ENCODE measurements around the gene EHD1. TPM values are rescaled to one million over a fixed set of nuclear protein-coding genes. Genes with fewer than 3 reads are reported as not detected.

The EHD1 gene
- total and polyA plus RNA-seq, 7 experiments from 2014 or later, result 102 to 263 (median 141) TPM

GRCh38 chr11:64880240-64881001, 2.0 kb upstream of the EHD1 start:
- DNase-seq, result peak in 3 of 9 donors; percentile 34 to 48 (median 47)
- Histone ChIP-seq H3K4me3 (ENCODE audit: low read length) (peak overlapping the region; percentile 54), H3K4me1 (ENCODE audit: control insufficient read depth in 2 of 2, insufficient read depth in 2 of 2, low read length in 2 of 2) (peaks cover 31 to 34% of the 10 kb centered on the region in 2 donors), H3K9me3 (ENCODE audit: control insufficient read depth in 2 of 3, low read length in 3 of 3) (no peaks in the 10 kb centered on the region), H3K27me3 (ENCODE audit: control insufficient read depth in 2 of 2, insufficient read depth in 2 of 2, low read length in 2 of 2) (no peaks in the 10 kb centered on the region), H3K36me3 (ENCODE audit: control insufficient read depth in 2 of 3, insufficient read depth in 3 of 3, low read length in 3 of 3) (peaks cover 0 to 7% (median 0%) of the 10 kb centered on the region in 3 experiments), H3K27ac (ENCODE audit: low read depth, low read length) (peak overlapping the region; percentile 81)
- H3K4me1 Mint-ChIP-seq, result peaks cover 43 to 58% (median 52%) of the 10 kb centered on the region in 7 donors
- H3K36me3 Mint-ChIP-seq, result peaks cover 0 to 20% (median 11%) of the 10 kb centered on the region in 5 donors
- H3K9me3 Mint-ChIP-seq, result peaks cover 0 to 3% (median 0%) of the 10 kb centered on the region in 11 donors
- no peak for ATAC-seq
- ChIA-PET CTCF (interaction anchor here (0.6 to 30.3 kb wide), 4 partner anchors 13 to 148 kb away, joined by 3 to 945 read pairs (median 4); partner anchors contain the start of gene CDC42BPG), POLR2A (interaction anchor here (1.1 to 26.0 kb wide), 7 partner anchors 8 to 237 kb away, joined by 3 to 1324 read pairs (median 4); partner anchors contain the start of genes CDC42BPG, RASGRP2 and ZNHIT2)
- peak overlapping the region; percentile 88 to 98 (median 94) for H3K27ac Mint-ChIP-seq
- intact Hi-C loops (cut with micrococcal nuclease), result no loop called here
- H3K4me3 Mint-ChIP-seq, result peak overlapping the region; percentile 90 to 99 (median 97)
- H3K27me3 Mint-ChIP-seq, result no peaks in the 10 kb centered on the region

GRCh38 chr11:64879244-64879900, 951 bp upstream of the EHD1 start:
- Mint-ChIP-seq H3K9me3 (peaks cover 0 to 3% (median 0%) of the 10 kb centered on the region in 11 donors), H3K27ac (peak overlapping the region; percentile 88 to 98 (median 94)), H3K36me3 (peaks cover 0 to 25% (median 13%) of the 10 kb centered on the region in 5 donors), H3K4me3 (peak overlapping the region; percentile 90 to 99 (median 97)), H3K27me3 (no peaks in the 10 kb centered on the region), H3K4me1 (peaks cover 46 to 63% (median 56%) of the 10 kb centered on the region in 7 donors)
- Histone ChIP-seq H3K36me3 (ENCODE audit: control insufficient read depth in 2 of 3, insufficient read depth in 3 of 3, low read length in 3 of 3) (peaks cover 0 to 14% (median 5%) of the 10 kb centered on the region in 3 experiments), H3K27ac (ENCODE audit: low read depth, low read length) (peak overlapping the region; percentile 81), H3K4me1 (ENCODE audit: control insufficient read depth in 2 of 2, insufficient read depth in 2 of 2, low read length in 2 of 2) (peaks cover 36 to 41% of the 10 kb centered on the region in 2 donors), H3K4me3 (ENCODE audit: low read length) (peak overlapping the region; percentile 100), H3K9me3 (ENCODE audit: control insufficient read depth in 2 of 3, low read length in 3 of 3) (no peaks in the 10 kb centered on the region), H3K27me3 (ENCODE audit: control insufficient read depth in 2 of 2, insufficient read depth in 2 of 2, low read length in 2 of 2) (no peaks in the 10 kb centered on the region)
- ChIA-PET POLR2A (interaction anchor here (1.0 to 26.0 kb wide), 7 partner anchors 12 to 644 kb away, joined by 3 to 1324 read pairs (median 4); partner anchors contain the start of genes CDC42BPG, PPP2R5B, RASGRP2 and ZNHIT2), CTCF (interaction anchor here (0.7 to 30.3 kb wide), 5 partner anchors 8 to 90 kb away, joined by 3 to 945 read pairs (median 5); partner anchors contain the start of gene CDC42BPG)
- DNase-seq (no peak), ATAC-seq (peak; percentile 4)
- intact Hi-C loops (cut with micrococcal nuclease), result loop anchor here in 1 of 2 donors (2.0 to 5.0 kb wide), 4 partner anchors 15 to 135 kb away; partner anchors contain the start of genes MAP4K2, PPP2R5B and RASGRP2

GRCh38 chr11:64878223-64878493, 263 bp downstream of the EHD1 start:
- peaks cover 3 to 22% (median 10%) of the 10 kb centered on the region in 3 experiments for H3K36me3 ChIP-seq (ENCODE audit: control insufficient read depth in 2 of 3, insufficient read depth in 3 of 3, low read length in 3 of 3)
- peak; percentile 19 for ATAC-seq
- CTCF ChIA-PET, result interaction anchor here (0.7 to 30.3 kb wide), 5 partner anchors 10 to 231 kb away, joined by 3 to 945 read pairs (median 4); partner anchors contain the start of gene CDC42BPG

GRCh38 chr11:64877390-64878222, 815 bp downstream of the EHD1 start:
- Mint-ChIP-seq H3K27ac (peak overlapping the region; percentile 84 to 95 (median 93)), H3K4me3 (peak overlapping the region; percentile 95 to 99 (median 98)), H3K27me3 (no peaks in the 10 kb centered on the region), H3K36me3 (peaks cover 0 to 34% (median 22%) of the 10 kb centered on the region in 5 donors), H3K9me3 (peaks cover 0 to 3% (median 0%) of the 10 kb centered on the region in 11 donors), H3K4me1 (peaks cover 54 to 72% (median 64%) of the 10 kb centered on the region in 7 donors)
- Histone ChIP-seq H3K36me3 (ENCODE audit: control insufficient read depth in 2 of 3, insufficient read depth in 3 of 3, low read length in 3 of 3) (peaks cover 9 to 28% (median 13%) of the 10 kb centered on the region in 3 experiments), H3K9me3 (ENCODE audit: control insufficient read depth in 2 of 3, low read length in 3 of 3) (no peaks in the 10 kb centered on the region), H3K4me3 (ENCODE audit: low read length) (peak overlapping the region; percentile 100), H3K27ac (ENCODE audit: low read depth, low read length) (peak overlapping the region; percentile 80), H3K27me3 (ENCODE audit: control insufficient read depth in 2 of 2, insufficient read depth in 2 of 2, low read length in 2 of 2) (no peaks in the 10 kb centered on the region), H3K4me1 (ENCODE audit: control insufficient read depth in 2 of 2, insufficient read depth in 2 of 2, low read length in 2 of 2) (peaks cover 50 to 53% of the 10 kb centered on the region in 2 donors)
- POLR2A ChIA-PET, result interaction anchor here (0.7 to 26.0 kb wide), 11 partner anchors 13 to 621 kb away, joined by 3 to 1324 read pairs (median 4); partner anchors contain the start of genes CDC42BPG, MALAT1, PPP2R5B and RASGRP2
- CTCF ChIA-PET, result interaction anchor here (0.7 to 30.3 kb wide), 5 partner anchors 10 to 232 kb away, joined by 3 to 945 read pairs (median 4); partner anchors contain the start of gene CDC42BPG
- no peak for ATAC-seq
- intact Hi-C loops (cut with micrococcal nuclease), result loop anchor here (1.0 to 5.0 kb wide), 14 partner anchors 8 to 620 kb away; partner anchors contain the start of genes ATG2A (in 2 of the 2), PPP2R5B (in 2 of the 2), CDCA5 (in 1 of the 2) and MAP4K2 (in 1 of the 2)
- DNase-seq, result peak in 2 of 9 donors; percentile 11 to 66

More at GRCh38 chr11:64878223-64878493, 263 bp downstream of the EHD1 start:
- H3K27me3 ChIP-seq (ENCODE audit: control insufficient read depth in 2 of 2, insufficient read depth in 2 of 2, low read length in 2 of 2), result no peaks in the 10 kb centered on the region
- Mint-ChIP-seq H3K4me3 (peak overlapping the region; percentile 95 to 99 (median 98)), H3K36me3 (peaks cover 0 to 30% (median 17%) of the 10 kb centered on the region in 5 donors), H3K27ac (peak overlapping the region; percentile 84 to 95 (median 92)), H3K27me3 (no peaks in the 10 kb centered on the region), H3K4me1 (peaks cover 51 to 68% (median 62%) of the 10 kb centered on the region in 7 donors), H3K9me3 (peaks cover 0 to 3% (median 0%) of the 10 kb centered on the region in 11 donors)
- POLR2A ChIA-PET, result interaction anchor here (0.7 to 26.0 kb wide), 9 partner anchors 13 to 134 kb away, joined by 3 to 1324 read pairs (median 4); partner anchors contain the start of genes CDC42BPG, PPP2R5B and RASGRP2
- H3K9me3 ChIP-seq (ENCODE audit: control insufficient read depth in 2 of 3, low read length in 3 of 3), result no peaks in the 10 kb centered on the region
- intact Hi-C loops (cut with micrococcal nuclease), result loop anchor here (1.0 to 5.0 kb wide), 14 partner anchors 9 to 619 kb away; partner anchors contain the start of genes ATG2A (in 2 of the 2), PPP2R5B (in 2 of the 2), CDCA5 (in 1 of the 2) and MAP4K2 (in 1 of the 2)
- H3K4me1 ChIP-seq (ENCODE audit: control insufficient read depth in 2 of 2, insufficient read depth in 2 of 2, low read length in 2 of 2), result peaks cover 44 to 48% of the 10 kb centered on the region in 2 donors
- peak overlapping the region; percentile 80 for H3K27ac ChIP-seq (ENCODE audit: low read depth, low read length)
- DNase-seq, result no peak
- peak overlapping the region; percentile 100 for H3K4me3 ChIP-seq (ENCODE audit: low read length)

GRCh38 chr11:64876835-64877341, 1.5 kb downstream of the EHD1 start:
- Histone ChIP-seq H3K9me3 (ENCODE audit: control insufficient read depth in 2 of 3, low read length in 3 of 3) (no peaks in the 10 kb centered on the region), H3K27me3 (ENCODE audit: control insufficient read depth in 2 of 2, insufficient read depth in 2 of 2, low read length in 2 of 2) (no peaks in the 10 kb centered on the region), H3K36me3 (ENCODE audit: control insufficient read depth in 2 of 3, insufficient read depth in 3 of 3, low read length in 3 of 3) (peaks cover 12 to 34% (median 15%) of the 10 kb centered on the region in 3 experiments), H3K4me3 (ENCODE audit: low read length) (peak overlapping the region; percentile 100), H3K4me1 (ENCODE audit: control insufficient read depth in 2 of 2, insufficient read depth in 2 of 2, low read length in 2 of 2) (peaks cover 57 to 60% of the 10 kb centered on the region in 2 donors), H3K27ac (ENCODE audit: low read depth, low read length) (peak overlapping the region; percentile 80)
- Mint-ChIP-seq H3K9me3 (peaks cover 0 to 3% (median 0%) of the 10 kb centered on the region in 11 donors), H3K27ac (peak overlapping the region; percentile 84 to 95 (median 93)), H3K27me3 (no peaks in the 10 kb centered on the region), H3K4me3 (peak overlapping the region; percentile 95 to 99 (median 98)), H3K36me3 (peaks cover 0 to 34% (median 23%) of the 10 kb centered on the region in 5 donors), H3K4me1 (peaks cover 58 to 79% (median 68%) of the 10 kb centered on the region in 7 donors)
- no peak for DNase-seq
- ChIA-PET POLR2A (interaction anchor here (1.2 to 26.0 kb wide), 11 partner anchors 14 to 622 kb away, joined by 3 to 1324 read pairs (median 4); partner anchors contain the start of genes CDC42BPG, MALAT1, PPP2R5B and RASGRP2), CTCF (interaction anchor here (1.5 to 30.3 kb wide), 3 partner anchors 11 to 21 kb away, joined by 3 to 945 read pairs (median 11); partner anchors contain the start of gene CDC42BPG)
- no peak for ATAC-seq
- intact Hi-C loops (cut with micrococcal nuclease), result loop anchor here in 1 of 2 donors (5.0 kb wide), 1 partner anchor 75 kb away; the partner anchor contains the start of gene MAP4K2
